HG03159 (cell line): ENCODE results near the gene SRSF3.
A peak's percentile ranks its signal among the peaks of the same experiment; 100 is the strongest.
"Not testable (repeated sequence)": the region's sequence is repeated elsewhere in the genome, so short reads cannot be mapped to it uniquely, and the experiment has no call there.

Source experiments
- ATAC-seq: cut with Tn5 transposase; IDR thresholded peaks from one replicate; pipeline ENCODE4 v1.9.1; 2021; ENCODE audit warnings: mild to moderate bottlenecking, moderate library complexity; ENCODE audit not compliant: unreplicated experiment

The SRSF3 gene

GRCh38 chr6:36574679-36575078, 19.5 kb upstream of the SRSF3 start:
- no peak for ATAC-seq

GRCh38 chr6:36576578-36576977, 17.6 kb upstream of the SRSF3 start:
- no peak for ATAC-seq

GRCh38 chr6:36577301-36577700, 16.9 kb upstream of the SRSF3 start:
- ATAC-seq: no peak

GRCh38 chr6:36578030-36578429, 16.1 kb upstream of the SRSF3 start:
- ATAC-seq: no peak

- ATAC-seq: no peak
Measured at GRCh38 chr6:36578431-36578830, 15.7 kb upstream of the SRSF3 start.

GRCh38 chr6:36580184-36580526, 14.0 kb upstream of the SRSF3 start:
- no peak for ATAC-seq

- ATAC-seq: no peak
Measured at GRCh38 chr6:36581716-36582115, 12.4 kb upstream of the SRSF3 start.

GRCh38 chr6:36586606-36587005, 7.6 kb upstream of the SRSF3 start:
- ATAC-seq: no peak

- ATAC-seq: not testable (repeated sequence)
Measured at GRCh38 chr6:36589025-36589400, 5.1 kb upstream of the SRSF3 start.

GRCh38 chr6:36590237-36590636, 3.9 kb upstream of the SRSF3 start:
- ATAC-seq: no peak

GRCh38 chr6:36592221-36592655, 1.9 kb upstream of the SRSF3 start:
- ATAC-seq: no peak

- ATAC-seq: peak; percentile 27
Measured at GRCh38 chr6:36593569-36594028, 563 bp upstream of the SRSF3 start.

- ATAC-seq: no peak
Measured at GRCh38 chr6:36594816-36595643, 868 bp downstream of the SRSF3 start.

- no peak for ATAC-seq
Measured at GRCh38 chr6:36596356-36596755, 2.2 kb downstream of the SRSF3 start.

GRCh38 chr6:36597775-36598174, 3.6 kb downstream of the SRSF3 start:
- ATAC-seq: no peak

- no peak for ATAC-seq
Measured at GRCh38 chr6:36598326-36598725, 4.2 kb downstream of the SRSF3 start.

GRCh38 chr6:36598739-36599318, 4.7 kb downstream of the SRSF3 start:
- ATAC-seq: no peak

GRCh38 chr6:36599791-36600209, 5.6 kb downstream of the SRSF3 start:
- no peak for ATAC-seq

- ATAC-seq: no peak
Measured at GRCh38 chr6:36600564-36601146, 6.5 kb downstream of the SRSF3 start.

- ATAC-seq: not testable (repeated sequence)
Measured at GRCh38 chr6:36601818-36602217, 7.7 kb downstream of the SRSF3 start.

- no peak for ATAC-seq
Measured at GRCh38 chr6:36603222-36604089, 9.3 kb downstream of the SRSF3 start.
